DMS153 (cell line): Measurements from ENCODE around the gene SLIT1.

Experiments
- DNase-seq: peaks from one replicate; lab custom pipeline; 2025; lab: John Stamatoyannopoulos, UW

The SLIT1 gene

DNA sequence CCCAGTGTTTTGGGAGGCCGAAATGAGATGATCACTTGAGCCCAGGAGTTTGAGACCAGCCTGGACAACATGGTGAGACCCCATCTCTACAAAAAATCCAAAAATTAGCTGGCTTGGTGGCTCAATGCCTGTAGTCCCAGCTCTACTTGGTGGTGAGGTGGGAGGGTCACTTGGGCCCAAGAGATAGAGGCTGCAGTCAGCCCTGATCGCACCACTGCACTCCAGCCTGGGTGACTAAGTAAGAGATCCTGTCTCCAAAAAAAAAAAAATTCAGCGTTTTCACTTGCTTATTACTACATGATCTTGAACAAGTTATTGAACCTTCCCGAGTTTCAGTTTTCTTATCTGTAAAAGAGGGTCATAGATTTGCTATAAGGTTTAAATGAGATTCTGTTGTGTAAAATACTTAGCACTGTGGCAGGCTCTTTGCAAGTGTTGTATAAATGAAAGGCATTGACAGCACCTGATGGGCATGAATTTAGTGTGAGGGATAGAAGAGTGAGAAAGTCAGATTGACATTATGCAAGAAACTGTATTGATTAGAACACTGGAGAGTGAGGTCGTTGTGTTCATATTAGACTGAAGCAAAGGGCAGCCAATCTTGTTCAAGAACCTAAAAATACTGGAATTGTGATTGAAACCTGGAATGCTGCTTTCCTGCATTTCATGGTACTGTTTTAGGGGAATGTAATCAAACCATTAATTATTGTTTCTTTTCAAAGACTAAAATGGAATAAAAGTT is 216.9 kb downstream of the SLIT1 start:
- DNase-seq = no peak

DNA sequence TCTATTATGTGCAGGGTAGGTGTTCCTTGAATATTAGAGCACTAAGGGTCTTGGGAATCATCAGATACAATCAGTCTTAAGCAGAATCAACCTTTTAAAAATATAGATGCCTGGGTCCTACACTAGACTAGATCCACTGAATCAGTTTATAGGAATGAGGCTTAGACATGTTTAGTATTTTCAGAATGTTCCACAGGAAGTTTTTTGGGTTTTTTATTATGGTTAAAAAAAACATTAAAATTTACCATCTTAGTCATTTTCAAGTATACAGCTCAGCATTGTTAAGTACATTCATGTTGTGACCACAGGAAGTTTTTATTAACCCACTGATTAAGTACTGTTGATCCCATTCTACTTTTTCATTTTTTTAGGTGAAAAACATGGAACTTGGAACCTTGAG is 217.9 kb downstream of the SLIT1 start:
- no peak for DNase-seq

DNA sequence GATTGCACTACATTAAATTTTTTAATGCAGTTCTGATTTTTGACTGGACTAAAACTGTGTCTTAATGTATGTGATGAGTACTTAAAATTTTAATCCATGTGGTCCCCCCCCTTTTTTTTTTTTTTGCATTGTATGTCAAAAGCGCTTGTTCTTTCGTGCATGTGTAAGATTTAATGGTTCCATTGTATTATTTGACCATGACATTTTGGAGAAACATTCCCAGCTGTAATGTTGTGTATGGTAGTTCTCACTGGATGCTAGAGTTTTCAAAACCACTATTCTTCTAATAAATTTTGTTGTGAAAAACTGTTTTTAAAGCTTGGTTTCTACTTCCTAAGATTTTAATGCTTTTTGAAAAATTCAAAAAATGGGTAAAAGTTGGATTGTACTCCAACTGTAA is 221.6 kb downstream of the SLIT1 start:
- DNase-seq = no peak

DNA sequence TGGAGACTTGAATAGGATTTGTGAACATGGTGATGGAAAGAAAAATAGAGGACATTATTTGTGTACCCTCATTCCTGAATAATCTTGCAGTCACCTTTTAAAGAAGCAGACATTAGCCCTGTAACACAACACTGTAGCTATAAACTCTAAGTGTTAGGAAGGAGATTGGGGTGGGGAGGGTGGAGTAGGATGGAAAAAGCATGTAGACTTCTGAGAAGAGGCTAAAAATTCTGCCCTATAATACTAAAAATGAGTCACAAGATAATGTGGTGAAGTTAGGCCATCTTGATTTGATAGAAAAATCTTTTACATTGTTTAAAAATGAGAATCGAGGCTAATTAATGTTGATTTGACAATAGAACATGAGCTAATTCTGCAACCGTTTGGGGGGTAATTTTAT is 224.9 kb downstream of the SLIT1 start:
- DNase-seq = no peak

DNA sequence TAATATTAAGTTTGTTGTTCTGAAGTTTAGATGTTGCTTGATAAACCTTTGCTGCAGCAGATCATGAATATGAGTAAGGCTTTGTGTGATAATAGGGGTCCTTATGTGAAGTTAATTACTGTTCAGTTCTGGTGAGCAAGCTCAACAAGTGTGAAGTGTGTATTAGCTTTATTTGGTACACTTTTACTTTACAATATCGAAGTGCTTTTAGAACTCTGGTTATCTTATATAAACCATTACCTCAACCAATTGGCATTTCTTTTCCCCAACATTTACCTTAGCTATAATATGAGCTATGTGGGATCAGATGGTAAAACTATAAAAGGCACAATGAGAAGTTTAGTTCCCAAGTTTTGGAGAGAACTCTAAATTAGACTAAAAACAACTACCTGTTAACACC is 226.0 kb downstream of the SLIT1 start:
- DNase-seq = no peak

DNA sequence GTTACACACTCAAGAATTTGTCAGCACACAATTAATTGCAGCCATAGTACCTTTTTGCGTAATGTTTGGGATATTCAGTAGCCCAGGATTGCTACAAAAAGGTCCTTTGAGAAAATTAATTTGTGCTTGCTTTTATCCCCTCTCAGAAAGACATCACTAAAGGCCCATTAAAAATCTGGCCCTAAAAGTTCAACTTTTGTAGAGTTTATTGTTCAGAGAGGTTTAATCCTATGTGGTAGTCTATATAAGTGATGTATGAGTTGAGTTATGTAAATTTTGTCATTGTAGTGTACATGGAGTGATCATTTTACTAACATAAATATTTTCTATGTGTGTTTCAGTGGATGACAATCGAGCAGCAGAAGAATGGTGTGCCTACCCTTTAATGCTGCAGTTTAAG is 227.7 kb downstream of the SLIT1 start:
- no peak for DNase-seq

DNA sequence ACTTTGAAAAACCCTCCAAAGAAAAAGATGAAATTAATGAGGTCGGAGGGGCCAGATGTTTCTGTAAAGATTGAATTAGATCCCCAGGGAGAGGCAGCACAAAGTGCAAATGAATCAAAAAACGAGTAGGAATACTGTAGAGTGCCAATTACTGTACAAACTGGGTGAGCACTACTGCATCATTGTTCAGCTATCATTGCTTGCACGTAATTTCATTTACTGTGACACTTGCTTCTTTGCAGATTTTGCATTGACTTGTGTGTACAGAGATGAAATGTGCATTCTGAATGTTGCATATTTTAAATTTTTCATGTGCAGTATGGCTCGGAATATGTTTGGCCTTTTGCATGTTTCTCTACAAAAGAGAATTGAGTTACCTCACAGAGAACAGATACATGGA is 230.0 kb downstream of the SLIT1 start:
- DNase-seq = no peak

DNA sequence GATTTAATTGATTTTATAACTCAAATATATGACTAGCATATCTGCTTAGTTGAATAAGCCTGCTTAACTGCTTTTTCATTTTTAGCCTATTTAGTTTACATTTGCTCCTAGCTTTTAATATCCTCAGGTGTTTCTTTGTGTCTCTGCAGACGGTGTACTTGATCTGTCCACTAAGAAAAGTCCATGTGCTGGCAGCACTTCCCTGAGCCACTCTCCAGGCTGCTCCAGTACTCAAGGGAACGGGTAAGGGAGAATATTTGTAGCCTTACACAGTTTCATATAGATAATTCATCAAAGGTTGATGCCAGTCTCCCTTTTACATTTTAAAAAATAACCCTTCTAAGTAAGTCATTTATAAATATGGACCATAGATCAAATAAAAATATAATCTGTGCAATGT is 233.8 kb downstream of the SLIT1 start:
- no peak for DNase-seq

DNA sequence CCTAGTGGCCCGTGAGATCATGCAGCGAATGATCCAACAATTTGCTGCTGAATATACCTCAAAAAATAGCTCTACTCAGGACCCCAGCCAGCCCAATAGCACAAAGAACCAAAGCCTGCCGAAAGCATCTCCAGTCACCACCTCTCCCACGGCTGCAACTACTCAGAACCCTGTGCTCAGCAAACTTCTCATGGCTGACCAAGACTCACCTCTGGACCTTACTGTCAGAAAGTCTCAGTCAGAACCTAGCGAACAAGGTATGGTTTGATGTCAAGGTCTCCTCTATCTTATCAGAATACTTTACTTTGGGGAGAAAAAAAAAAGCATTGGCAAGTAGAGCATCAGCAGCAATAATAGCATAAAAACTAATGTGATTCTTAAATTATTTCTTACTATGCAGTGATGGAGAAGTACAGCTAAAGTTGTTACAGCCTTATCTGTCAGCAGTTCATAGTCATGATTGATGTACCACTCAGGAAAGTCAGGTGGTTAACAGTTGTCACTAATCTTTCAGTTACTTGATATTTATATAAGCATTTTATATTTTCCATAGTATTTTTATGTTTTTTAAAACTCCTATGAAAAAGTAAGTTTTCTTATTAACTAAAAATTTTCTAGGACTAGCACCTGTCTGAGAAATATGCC is 236.6 kb downstream of the SLIT1 start:
- DNase-seq = no peak
